Activated T-helper 1 cell treated with anti-CD3 and anti-CD28 coated beads, Interleukin-12 subunit alpha, Interleukin-12 subunit beta, Interleukin-2, Interleukin-4 antibody, amounts not matched to agents 30 ng/mL and 10 ng/mL and 1 ng/mL, durations not matched to agents 14 hours and 24 hours and 36 hours (primary cell): Measurements from ENCODE around the gene KCNT1. TPM values are rescaled to one million over a fixed set of nuclear protein-coding genes. Genes with fewer than 3 reads are reported as not detected.

ENCODE experiments used
- DNase-seq: peaks from one replicate; pipeline ENCODE4 v3.0.0; 2021; ENCODE audit warnings: low spot score
- H3K27ac Mint-ChIP-seq: one replicate; pipeline ENCODE4 v1.8.0; 2021; ENCODE audit warnings: mild to moderate bottlenecking, mixed read lengths
- H3K27me3 Mint-ChIP-seq: one replicate; pipeline ENCODE4 v1.8.0; 2022; ENCODE audit warnings: mild to moderate bottlenecking, moderate library complexity, mixed read lengths; ENCODE audit not compliant: insufficient read depth
- H3K36me3 Mint-ChIP-seq: one replicate; pipeline ENCODE4 v1.8.0; 2021; ENCODE audit warnings: low read depth, mixed read lengths
- H3K4me1 Mint-ChIP-seq: one replicate; pipeline ENCODE4 v1.8.0; 2021; ENCODE audit warnings: low read depth, mixed read lengths
- H3K4me3 Mint-ChIP-seq: one replicate; pipeline ENCODE4 v1.8.0; 2021; ENCODE audit warnings: mild to moderate bottlenecking, moderate library complexity, mixed read lengths
- H3K9me3 Mint-ChIP-seq: one replicate; pipeline ENCODE4 v1.8.0; 2021; ENCODE audit warnings: mixed read lengths
- intact Hi-C: fragments of 100-400 bp; cut with micrococcal nuclease; formaldehyde crosslinking; loops from one replicate; pipeline ENCODE4 v1.15.1; 2024
- total RNA-seq: library from RNA; stranded (reverse); gene quantifications from 2 replicates; pipeline ENCODE4 v1.2.3, GENCODE V29; 2022

Gene KCNT1
- total RNA-seq, 1 donor from 2014 or later, result not detected

- intact Hi-C loops, result no loop called here
- H3K27me3 Mint-ChIP-seq, result no peaks in the 10 kb centered on the region
- H3K27ac Mint-ChIP-seq, result no peak overlapping the region
- H3K9me3 Mint-ChIP-seq, result no peaks in the 10 kb centered on the region
- DNase-seq, result no peak
- H3K4me3 Mint-ChIP-seq, result no peak overlapping the region
- H3K4me1 Mint-ChIP-seq, result no peaks in the 10 kb centered on the region
- no peaks in the 10 kb centered on the region for H3K36me3 Mint-ChIP-seq
Measured at GRCh38 chr9:135752281-135753204, 50.6 kb downstream of the KCNT1 start.

DNA sequence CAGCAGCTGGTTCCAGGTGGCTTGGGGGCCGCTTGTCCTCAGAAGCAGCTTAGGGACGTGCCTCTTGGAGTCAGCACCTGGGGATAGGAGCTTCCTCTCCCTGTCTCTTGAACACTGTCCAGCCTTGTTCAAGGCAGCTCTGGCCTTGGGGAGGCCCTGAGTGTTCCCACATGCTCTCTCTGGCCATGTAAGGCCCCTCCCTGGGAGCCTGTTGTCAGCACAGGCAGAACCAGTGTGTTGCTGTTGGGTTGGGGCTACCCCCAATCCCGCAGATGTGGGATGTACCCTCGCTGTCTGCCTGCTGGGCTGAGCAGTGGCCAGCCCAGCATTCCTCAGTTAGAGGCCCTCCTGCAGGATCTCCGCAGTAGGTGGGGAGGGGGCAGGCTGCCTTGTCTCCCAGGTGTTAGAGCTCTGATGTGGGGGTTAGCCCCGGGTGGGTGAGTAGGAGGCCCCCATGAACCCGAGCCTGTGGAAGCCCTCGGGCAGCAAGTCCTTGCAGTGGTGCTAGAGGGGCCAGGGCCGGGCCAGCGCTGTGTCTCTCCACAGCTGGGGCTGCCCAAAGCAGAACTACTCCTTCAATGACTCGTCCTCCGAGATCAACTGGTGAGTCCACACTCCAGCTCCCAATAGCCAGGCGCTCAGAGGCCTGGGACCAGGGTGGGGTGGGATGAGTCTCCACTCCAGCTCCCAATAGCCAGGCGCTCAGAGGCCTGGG, 51.6 kb downstream of the KCNT1 start:
- intact Hi-C loops, result no loop called here
- H3K4me3 Mint-ChIP-seq, result no peak overlapping the region
- no peaks in the 10 kb centered on the region for H3K27me3 Mint-ChIP-seq
- H3K27ac Mint-ChIP-seq, result no peak overlapping the region
- no peaks in the 10 kb centered on the region for H3K36me3 Mint-ChIP-seq
- no peak for DNase-seq
- H3K4me1 Mint-ChIP-seq, result no peaks in the 10 kb centered on the region
- H3K9me3 Mint-ChIP-seq, result no peaks in the 10 kb centered on the region

GRCh38 chr9:135756576-135756975, 54.6 kb downstream of the KCNT1 start:
- Mint-ChIP-seq H3K9me3 (no peaks in the 10 kb centered on the region), H3K27ac (no peak overlapping the region), H3K27me3 (no peaks in the 10 kb centered on the region), H3K36me3 (no peaks in the 10 kb centered on the region), H3K4me1 (no peaks in the 10 kb centered on the region), H3K4me3 (no peak overlapping the region)
- DNase-seq, result no peak
- intact Hi-C loops, result no loop called here

- no peaks in the 10 kb centered on the region for H3K4me1 Mint-ChIP-seq
- intact Hi-C loops, result no loop called here
- no peaks in the 10 kb centered on the region for H3K27me3 Mint-ChIP-seq
- H3K36me3 Mint-ChIP-seq, result no peaks in the 10 kb centered on the region
- no peaks in the 10 kb centered on the region for H3K9me3 Mint-ChIP-seq
- no peak overlapping the region for H3K4me3 Mint-ChIP-seq
- H3K27ac Mint-ChIP-seq, result no peak overlapping the region
- no peak for DNase-seq
Measured at GRCh38 chr9:135757356-135757755, 55.4 kb downstream of the KCNT1 start.

DNA sequence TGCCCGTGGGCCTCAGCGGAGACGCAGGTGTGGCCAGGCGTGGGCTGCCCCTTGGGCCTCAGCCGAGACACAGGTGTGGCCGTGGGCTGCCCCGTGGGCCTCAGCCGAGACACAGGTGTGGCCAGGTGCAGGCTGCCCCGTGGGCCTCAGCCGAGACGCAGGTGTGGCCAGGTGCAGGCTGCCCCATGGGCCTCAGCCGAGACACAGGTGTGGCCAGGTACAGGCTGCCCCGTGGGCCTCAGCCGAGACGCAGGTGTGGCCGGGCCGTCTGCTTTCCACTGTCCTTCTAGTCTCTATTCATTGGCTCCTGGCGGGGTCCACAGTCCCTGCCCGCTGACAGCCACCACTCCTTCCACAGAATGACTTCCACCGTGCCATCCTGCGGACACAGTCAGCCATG, 56.1 kb downstream of the KCNT1 start:
- intact Hi-C loops, result no loop called here
- Mint-ChIP-seq H3K27ac (no peak overlapping the region), H3K9me3 (no peaks in the 10 kb centered on the region), H3K36me3 (no peaks in the 10 kb centered on the region), H3K4me1 (no peaks in the 10 kb centered on the region), H3K4me3 (no peak overlapping the region), H3K27me3 (no peaks in the 10 kb centered on the region)
- no peak for DNase-seq

- no peaks in the 10 kb centered on the region for H3K36me3 Mint-ChIP-seq
- H3K27ac Mint-ChIP-seq, result no peak overlapping the region
- H3K27me3 Mint-ChIP-seq, result no peaks in the 10 kb centered on the region
- H3K4me3 Mint-ChIP-seq, result no peak overlapping the region
- no peaks in the 10 kb centered on the region for H3K9me3 Mint-ChIP-seq
- no peak for DNase-seq
- intact Hi-C loops, result no loop called here
- no peaks in the 10 kb centered on the region for H3K4me1 Mint-ChIP-seq
Measured at GRCh38 chr9:135758870-135759269, 56.9 kb downstream of the KCNT1 start.

- Mint-ChIP-seq H3K36me3 (no peaks in the 10 kb centered on the region), H3K4me3 (no peak overlapping the region), H3K27ac (no peak overlapping the region), H3K9me3 (no peaks in the 10 kb centered on the region), H3K27me3 (no peaks in the 10 kb centered on the region), H3K4me1 (no peaks in the 10 kb centered on the region)
- intact Hi-C loops, result no loop called here
- no peak for DNase-seq
Measured at GRCh38 chr9:135759676-135760300, 57.8 kb downstream of the KCNT1 start.

DNA sequence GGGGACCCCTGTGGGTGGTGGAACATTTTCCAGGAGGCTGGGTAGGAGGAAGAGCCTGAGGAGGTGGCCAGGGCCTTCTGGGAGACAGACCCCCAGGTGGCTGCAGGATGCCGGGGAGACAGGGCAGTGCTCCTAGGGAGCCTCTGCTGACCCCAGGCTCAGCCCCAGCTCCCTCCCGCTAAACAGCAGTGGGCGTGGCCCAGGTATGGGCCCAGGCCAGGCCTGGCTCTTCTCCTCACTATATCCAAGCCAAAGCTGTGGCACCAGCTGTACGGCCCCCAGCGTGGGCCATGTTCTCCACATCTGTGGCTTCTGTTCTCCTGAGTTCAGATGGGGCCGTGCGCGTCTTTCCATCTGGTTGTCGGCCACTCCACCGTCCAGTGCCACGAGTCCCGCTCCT, 58.5 kb downstream of the KCNT1 start:
- intact Hi-C loops, result no loop called here
- no peaks in the 10 kb centered on the region for H3K9me3 Mint-ChIP-seq
- H3K4me3 Mint-ChIP-seq, result no peak overlapping the region
- no peaks in the 10 kb centered on the region for H3K27me3 Mint-ChIP-seq
- no peak for DNase-seq
- no peaks in the 10 kb centered on the region for H3K4me1 Mint-ChIP-seq
- H3K27ac Mint-ChIP-seq, result no peak overlapping the region
- no peaks in the 10 kb centered on the region for H3K36me3 Mint-ChIP-seq

DNA sequence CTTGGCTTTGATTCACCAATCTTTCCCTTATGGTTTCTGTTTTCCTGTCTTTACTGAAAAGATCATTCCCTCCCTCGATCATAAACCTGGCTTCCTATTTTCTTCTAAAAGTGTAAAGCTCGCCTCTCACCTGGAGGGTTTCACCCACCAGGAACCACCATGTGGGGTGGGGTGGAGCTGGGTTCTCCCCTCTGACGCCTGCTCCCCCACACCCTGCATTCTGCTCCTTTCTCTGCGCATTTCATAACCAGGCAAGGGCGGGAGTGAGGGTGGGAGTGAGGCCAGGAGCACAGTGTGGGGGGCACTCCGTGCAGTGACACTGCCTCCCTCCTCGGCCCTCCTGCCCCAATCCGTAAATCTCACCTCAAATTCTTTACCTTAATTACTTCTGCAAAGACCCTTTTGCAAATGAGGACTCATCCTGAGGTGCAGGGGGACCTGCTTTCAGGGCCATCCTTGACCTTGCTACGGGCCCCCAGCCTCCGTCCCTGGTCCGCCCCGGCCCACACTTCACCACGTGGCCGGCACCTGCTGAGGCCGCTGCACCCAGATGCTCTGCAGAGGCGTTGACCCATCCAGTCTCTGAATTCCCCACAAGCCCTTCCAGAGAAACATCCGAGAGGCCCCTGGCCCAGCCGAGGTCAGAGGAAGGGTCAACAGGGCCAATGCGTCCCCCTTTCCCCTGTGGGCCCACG, 59.3 kb downstream of the KCNT1 start:
- no peaks in the 10 kb centered on the region for H3K36me3 Mint-ChIP-seq
- DNase-seq, result no peak
- no peaks in the 10 kb centered on the region for H3K4me1 Mint-ChIP-seq
- no peak overlapping the region for H3K27ac Mint-ChIP-seq
- H3K9me3 Mint-ChIP-seq, result peaks cover 6% of the 10 kb centered on the region
- H3K27me3 Mint-ChIP-seq, result no peaks in the 10 kb centered on the region
- no peak overlapping the region for H3K4me3 Mint-ChIP-seq
- intact Hi-C loops, result no loop called here

GRCh38 chr9:135761845-135762168, 59.8 kb downstream of the KCNT1 start:
- Mint-ChIP-seq H3K4me3 (no peak overlapping the region), H3K9me3 (peaks cover 11% of the 10 kb centered on the region), H3K27me3 (no peaks in the 10 kb centered on the region), H3K27ac (no peak overlapping the region), H3K36me3 (no peaks in the 10 kb centered on the region), H3K4me1 (no peaks in the 10 kb centered on the region)
- intact Hi-C loops, result no loop called here
- DNase-seq, result no peak

DNA sequence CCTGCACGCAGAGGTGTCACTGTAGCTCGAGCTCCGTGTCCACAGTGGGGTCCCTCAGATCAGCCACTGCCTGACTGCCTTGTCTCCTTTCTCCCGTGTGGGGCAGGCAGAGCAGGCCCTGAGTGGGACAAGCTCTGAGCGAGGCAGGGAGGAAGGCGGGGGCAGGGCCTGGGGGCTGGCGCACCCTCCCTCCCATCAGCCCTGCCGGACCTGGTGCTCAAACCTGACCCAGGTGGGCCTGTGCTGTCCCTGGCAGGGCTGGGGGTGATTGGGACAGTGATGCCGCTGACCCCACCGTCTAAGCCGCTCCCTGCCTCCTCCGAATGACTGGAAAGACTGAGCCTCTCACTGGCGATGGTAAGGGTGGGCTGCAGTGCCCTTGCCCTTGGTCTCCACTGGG, 60.9 kb downstream of the KCNT1 start:
- Mint-ChIP-seq H3K9me3 (peaks cover 11% of the 10 kb centered on the region), H3K36me3 (no peaks in the 10 kb centered on the region), H3K27ac (no peak overlapping the region)

DNA sequence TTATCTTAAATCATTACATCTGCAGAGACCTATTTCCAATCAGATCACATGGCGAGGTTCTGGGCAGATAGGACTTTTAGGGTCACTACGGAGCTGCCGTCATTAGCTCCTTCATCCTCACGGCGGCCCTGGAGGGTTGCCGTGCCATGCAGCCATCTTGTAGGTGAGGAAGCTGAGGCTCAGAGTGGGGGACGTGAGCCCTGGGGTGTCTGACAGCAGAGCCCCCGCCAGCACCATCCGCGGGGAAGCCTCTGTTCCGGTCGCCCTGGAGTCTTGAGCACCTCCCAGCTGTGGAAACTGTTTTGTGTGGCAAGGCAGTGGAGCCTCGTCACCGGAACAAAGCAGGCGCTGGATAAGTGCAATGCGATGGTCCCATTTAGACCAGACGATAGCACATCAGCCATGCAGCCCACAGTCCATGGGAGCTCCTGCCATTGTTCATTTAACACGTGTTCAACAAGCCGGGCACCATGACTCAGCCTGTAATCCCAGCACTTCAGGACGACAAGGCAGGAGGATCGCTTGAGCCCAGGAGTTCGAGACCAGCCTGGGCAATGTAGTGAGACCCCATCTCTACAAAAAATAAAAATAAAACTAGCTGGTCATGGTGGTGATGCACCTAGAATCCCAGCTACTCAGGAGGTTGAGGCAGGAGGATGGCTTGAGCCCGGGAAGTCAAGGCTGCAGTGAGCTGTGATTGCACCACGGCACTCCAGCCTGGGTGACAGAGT, 61.9 kb downstream of the KCNT1 start:
- Mint-ChIP-seq H3K27ac (no peak overlapping the region), H3K4me1 (no peaks in the 10 kb centered on the region), H3K27me3 (no peaks in the 10 kb centered on the region), H3K9me3 (peaks cover 11% of the 10 kb centered on the region), H3K4me3 (no peak overlapping the region), H3K36me3 (no peaks in the 10 kb centered on the region)
- DNase-seq, result no peak
- intact Hi-C loops, result no loop called here

More for the DNA sequence above, 60.9 kb downstream of the KCNT1 start:
- Mint-ChIP-seq H3K4me3 (no peak overlapping the region), H3K4me1 (no peaks in the 10 kb centered on the region), H3K27me3 (no peaks in the 10 kb centered on the region)
- no peak for DNase-seq
- intact Hi-C loops, result no loop called here
